Endothelial cell (in vitro differentiated cells): ENCODE results near the gene C1orf21. TPM values are rescaled to one million over a fixed set of nuclear protein-coding genes. Genes with fewer than 3 reads are reported as not detected.

Experiments
- DNase-seq: peaks from one replicate; pipeline ENCODE4 v3.0.0; 2021; ENCODE audit warnings: low spot score
- H3K27ac Mint-ChIP-seq: one replicate; pipeline ENCODE4 v1.8.0; 2021; ENCODE audit warnings: mixed read lengths, inconsistent platforms; ENCODE audit not compliant: unreplicated experiment
- H3K27me3 Mint-ChIP-seq: one replicate; pipeline ENCODE4 v1.8.0; 2021; ENCODE audit warnings: mild to moderate bottlenecking, moderate library complexity, mixed read lengths, inconsistent platforms; ENCODE audit not compliant: unreplicated experiment
- H3K36me3 Mint-ChIP-seq: one replicate; pipeline ENCODE4 v1.8.0; 2021; ENCODE audit warnings: mild to moderate bottlenecking, low read depth, mixed read lengths, inconsistent platforms; ENCODE audit not compliant: unreplicated experiment
- H3K4me1 Mint-ChIP-seq: one replicate; pipeline ENCODE4 v1.8.0; 2021; ENCODE audit warnings: mild to moderate bottlenecking, mixed read lengths, inconsistent platforms; ENCODE audit not compliant: unreplicated experiment
- H3K4me3 Mint-ChIP-seq: one replicate; pipeline ENCODE4 v1.8.0; 2021; ENCODE audit warnings: mild to moderate bottlenecking, mixed read lengths, inconsistent platforms; ENCODE audit not compliant: unreplicated experiment
- H3K9me3 Mint-ChIP-seq: one replicate; pipeline ENCODE4 v1.8.0; 2021; ENCODE audit warnings: mixed read lengths, inconsistent platforms; ENCODE audit not compliant: unreplicated experiment
- CTCF ChIP-seq: fragments of 200-600 bp; sonication (generic); IDR thresholded peaks from one replicate; pipeline ENCODE4 v1.5.0; 2021; ENCODE audit warnings: antibody characterized with exemption; ENCODE audit not compliant: unreplicated experiment
- total RNA-seq: library from RNA; stranded (reverse); fragmentation: NEBNext Ultra II Directional; extraction: Animal tissue kit (Norgen Biotek cat#: 25700); gene quantifications from one replicate; pipeline ENCODE4 v1.2.1, GENCODE V29; 2021; ENCODE audit not compliant: unreplicated experiment

Gene C1orf21
- total RNA-seq, 1 donor from 2014 or later: 7.5 TPM

- H3K27me3 Mint-ChIP-seq: no peaks in the 10 kb centered on the region
- no peak overlapping the region for H3K4me3 Mint-ChIP-seq
- no peak for DNase-seq
- no peak for TF ChIP-seq CTCF
- H3K27ac Mint-ChIP-seq: no peak overlapping the region
- no peaks in the 10 kb centered on the region for H3K9me3 Mint-ChIP-seq
- H3K4me1 Mint-ChIP-seq: peaks cover 5% of the 10 kb centered on the region
- no peaks in the 10 kb centered on the region for H3K36me3 Mint-ChIP-seq
Observed at GRCh38 chr1:184408580-184408979, 21.8 kb downstream of the C1orf21 start.

- Mint-ChIP-seq H3K36me3 (no peaks in the 10 kb centered on the region), H3K4me1 (peaks cover 5% of the 10 kb centered on the region), H3K27me3 (no peaks in the 10 kb centered on the region), H3K4me3 (no peak overlapping the region), H3K27ac (no peak overlapping the region), H3K9me3 (no peaks in the 10 kb centered on the region)
- DNase-seq: no peak
- no peak for TF ChIP-seq CTCF
Observed at GRCh38 chr1:184409011-184409410, 22.2 kb downstream of the C1orf21 start.

GRCh38 chr1:184412472-184412871 lies 25.6 kb downstream of the C1orf21 start:
- H3K27ac Mint-ChIP-seq: no peak overlapping the region
- TF ChIP-seq CTCF: no peak
- H3K36me3 Mint-ChIP-seq: no peaks in the 10 kb centered on the region
- peaks cover 5% of the 10 kb centered on the region for H3K4me1 Mint-ChIP-seq
- H3K4me3 Mint-ChIP-seq: no peak overlapping the region
- H3K27me3 Mint-ChIP-seq: no peaks in the 10 kb centered on the region
- H3K9me3 Mint-ChIP-seq: no peaks in the 10 kb centered on the region
- DNase-seq: no peak

- no peak overlapping the region for H3K27ac Mint-ChIP-seq
- peaks cover 19% of the 10 kb centered on the region for H3K4me1 Mint-ChIP-seq
- DNase-seq: no peak
- no peaks in the 10 kb centered on the region for H3K36me3 Mint-ChIP-seq
- no peak overlapping the region for H3K4me3 Mint-ChIP-seq
- TF ChIP-seq CTCF: no peak
- H3K27me3 Mint-ChIP-seq: no peaks in the 10 kb centered on the region
- H3K9me3 Mint-ChIP-seq: no peaks in the 10 kb centered on the region
Observed at GRCh38 chr1:184416481-184416880, 29.7 kb downstream of the C1orf21 start.

GRCh38 chr1:184416946-184417345 lies 30.1 kb downstream of the C1orf21 start:
- Mint-ChIP-seq H3K27me3 (no peaks in the 10 kb centered on the region), H3K4me1 (peaks cover 21% of the 10 kb centered on the region), H3K36me3 (no peaks in the 10 kb centered on the region), H3K9me3 (no peaks in the 10 kb centered on the region), H3K27ac (no peak overlapping the region), H3K4me3 (no peak overlapping the region)
- no peak for DNase-seq
- TF ChIP-seq CTCF: no peak
